Activated naive CD4-positive, alpha-beta T cell treated with anti-CD3 and anti-CD28 coated beads, Interleukin-2, amount 10 ng/mL, durations not matched to agents 7 days and 5 days (primary cell): ENCODE results near the gene PLPP4.

Experiments
- CTCF ChIA-PET: fragments of 350-600 bp; sonication (Branson Sonifier 250); formaldehyde crosslinking; loops from one replicate; lab custom pipeline; 2021; ENCODE audit warnings: antibody characterized with exemption; lab: Charles Lee
- DNase-seq: peaks from one replicate; pipeline ENCODE4 v3.0.0-alpha.2; 2020
- H3K27ac Mint-ChIP-seq: one replicate; pipeline ENCODE4 v1.8.0; 2021; ENCODE audit warnings: mild to moderate bottlenecking, moderate library complexity, mixed read lengths
- H3K27me3 Mint-ChIP-seq: one replicate; pipeline ENCODE4 v1.8.0; 2021; ENCODE audit warnings: mild to moderate bottlenecking, mixed read lengths
- H3K36me3 Mint-ChIP-seq: one replicate; pipeline ENCODE4 v1.8.0; 2021; ENCODE audit warnings: mixed read lengths
- H3K4me1 Mint-ChIP-seq: one replicate; pipeline ENCODE4 v1.8.0; 2021; ENCODE audit warnings: mixed read lengths
- H3K4me3 Mint-ChIP-seq: one replicate; pipeline ENCODE4 v1.8.0; 2021; ENCODE audit warnings: mild to moderate bottlenecking, moderate library complexity, mixed read lengths
- H3K9me3 Mint-ChIP-seq: one replicate; pipeline ENCODE4 v1.8.0; 2021; ENCODE audit warnings: mixed read lengths

The PLPP4 gene

DNA sequence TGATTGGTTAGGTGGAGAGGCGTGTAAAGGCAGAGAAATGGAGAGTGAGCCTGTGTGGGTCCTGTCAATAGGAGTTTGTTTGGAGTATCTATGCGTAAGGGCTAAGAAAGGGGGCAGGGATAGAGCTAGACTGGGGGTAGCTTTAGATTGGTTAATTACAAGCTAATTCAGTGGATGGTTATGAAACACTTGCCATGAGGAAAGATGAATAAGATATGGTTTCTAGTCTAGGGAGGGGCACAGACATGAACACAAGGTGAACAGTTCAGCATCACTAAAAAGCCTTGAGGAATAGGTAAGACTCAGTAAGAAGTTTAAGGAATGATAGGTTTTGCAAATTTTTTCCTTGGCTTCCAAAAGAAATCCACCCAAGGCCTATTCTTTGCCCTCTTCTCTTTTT is 50.6 kb downstream of the PLPP4 start:
- DNase-seq = no peak
- CTCF ChIA-PET = no interaction called here
- Mint-ChIP-seq H3K9me3 (no peaks in the 10 kb centered on the region), H3K27ac (no peak overlapping the region), H3K4me3 (no peak overlapping the region), H3K4me1 (no peaks in the 10 kb centered on the region), H3K36me3 (no peaks in the 10 kb centered on the region), H3K27me3 (no peaks in the 10 kb centered on the region)

DNA sequence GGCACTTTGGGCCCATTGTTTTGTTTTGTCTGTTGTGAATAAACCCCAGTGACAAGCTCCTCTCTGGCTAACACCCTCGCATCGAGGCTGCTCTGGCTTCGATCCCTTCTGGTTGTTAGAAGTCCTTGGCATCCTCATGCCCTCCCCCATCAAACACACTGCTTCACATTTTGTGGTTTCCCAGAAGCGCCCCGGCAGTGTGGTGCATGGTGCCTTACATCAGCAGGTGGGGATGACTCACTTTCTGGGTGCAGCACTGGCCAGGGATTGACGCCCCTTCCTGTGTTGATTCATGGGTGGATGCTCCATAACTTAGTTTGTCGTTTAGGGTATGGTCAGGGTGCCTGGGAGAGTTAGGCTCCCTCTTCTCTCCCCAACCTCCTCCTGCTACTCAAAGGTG is 51.4 kb downstream of the PLPP4 start:
- no peaks in the 10 kb centered on the region for H3K9me3 Mint-ChIP-seq
- no peaks in the 10 kb centered on the region for H3K4me1 Mint-ChIP-seq
- no peak for DNase-seq
- H3K36me3 Mint-ChIP-seq = no peaks in the 10 kb centered on the region
- no peaks in the 10 kb centered on the region for H3K27me3 Mint-ChIP-seq
- CTCF ChIA-PET = no interaction called here
- no peak overlapping the region for H3K27ac Mint-ChIP-seq
- H3K4me3 Mint-ChIP-seq = no peak overlapping the region

GRCh38 chr10:120508966-120509365 is 51.9 kb downstream of the PLPP4 start:
- H3K27me3 Mint-ChIP-seq = no peaks in the 10 kb centered on the region
- H3K9me3 Mint-ChIP-seq = no peaks in the 10 kb centered on the region
- no peak overlapping the region for H3K4me3 Mint-ChIP-seq
- H3K27ac Mint-ChIP-seq = no peak overlapping the region
- CTCF ChIA-PET = no interaction called here
- no peaks in the 10 kb centered on the region for H3K36me3 Mint-ChIP-seq
- no peaks in the 10 kb centered on the region for H3K4me1 Mint-ChIP-seq
- no peak for DNase-seq

DNA sequence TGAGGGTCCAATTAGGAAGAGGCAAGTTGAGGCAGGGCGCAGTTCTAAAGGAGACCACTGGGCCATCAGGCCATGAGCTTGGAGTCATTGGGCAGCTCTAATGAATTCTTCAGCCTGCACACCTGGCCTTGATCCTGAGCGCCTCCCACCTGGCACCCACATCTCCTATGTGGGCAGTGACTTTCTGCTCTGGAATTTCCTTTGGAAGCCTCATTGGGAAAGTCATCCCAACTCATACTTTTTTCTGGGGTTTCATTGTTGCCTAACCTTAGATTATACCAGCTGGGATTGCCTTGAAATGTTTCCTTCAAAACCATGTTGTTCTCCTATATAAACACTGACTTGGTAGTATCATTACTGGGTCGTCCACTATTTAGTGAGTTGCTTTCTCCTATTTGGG is 54.1 kb downstream of the PLPP4 start:
- Mint-ChIP-seq H3K9me3 (no peaks in the 10 kb centered on the region), H3K4me1 (no peaks in the 10 kb centered on the region), H3K27ac (no peak overlapping the region), H3K36me3 (no peaks in the 10 kb centered on the region), H3K27me3 (no peaks in the 10 kb centered on the region), H3K4me3 (no peak overlapping the region)
- CTCF ChIA-PET = no interaction called here
- no peak for DNase-seq

GRCh38 chr10:120513307-120513796 is 56.3 kb downstream of the PLPP4 start:
- Mint-ChIP-seq H3K9me3 (no peaks in the 10 kb centered on the region), H3K36me3 (no peaks in the 10 kb centered on the region), H3K4me1 (no peaks in the 10 kb centered on the region), H3K4me3 (no peak overlapping the region), H3K27ac (no peak overlapping the region), H3K27me3 (no peaks in the 10 kb centered on the region)
- CTCF ChIA-PET = no interaction called here
- no peak for DNase-seq

- peak; percentile 54 for DNase-seq
- H3K4me3 Mint-ChIP-seq = no peak overlapping the region
- H3K27me3 Mint-ChIP-seq = no peaks in the 10 kb centered on the region
- CTCF ChIA-PET = no interaction called here
- no peak overlapping the region for H3K27ac Mint-ChIP-seq
- no peaks in the 10 kb centered on the region for H3K36me3 Mint-ChIP-seq
- H3K4me1 Mint-ChIP-seq = no peaks in the 10 kb centered on the region
- no peaks in the 10 kb centered on the region for H3K9me3 Mint-ChIP-seq
Measured at GRCh38 chr10:120514035-120514620, 57.1 kb downstream of the PLPP4 start.

DNA sequence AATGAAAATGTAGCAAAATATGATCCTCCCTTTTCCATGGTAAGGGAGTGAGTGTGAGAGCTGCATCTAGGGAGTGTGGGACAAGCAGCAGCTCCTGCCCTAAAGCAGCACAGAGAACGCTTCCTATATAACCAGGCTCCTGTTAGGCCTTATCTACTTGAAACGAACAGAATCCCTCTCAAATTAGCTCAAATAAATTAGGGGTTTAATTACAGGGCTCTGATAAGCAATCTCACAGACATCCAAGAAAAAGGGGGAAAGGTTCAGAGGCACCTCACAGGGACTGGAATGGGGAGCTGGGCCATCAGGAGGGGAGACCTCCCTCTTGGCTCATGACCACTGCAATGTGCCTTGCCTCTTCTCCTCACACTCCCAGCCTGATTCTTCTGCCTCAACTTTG is 57.9 kb downstream of the PLPP4 start:
- H3K4me1 Mint-ChIP-seq = no peaks in the 10 kb centered on the region
- CTCF ChIA-PET = no interaction called here
- no peak overlapping the region for H3K4me3 Mint-ChIP-seq
- H3K9me3 Mint-ChIP-seq = no peaks in the 10 kb centered on the region
- H3K36me3 Mint-ChIP-seq = no peaks in the 10 kb centered on the region
- H3K27me3 Mint-ChIP-seq = no peaks in the 10 kb centered on the region
- DNase-seq = no peak
- no peak overlapping the region for H3K27ac Mint-ChIP-seq

- no peaks in the 10 kb centered on the region for H3K9me3 Mint-ChIP-seq
- no peaks in the 10 kb centered on the region for H3K27me3 Mint-ChIP-seq
- CTCF ChIA-PET = no interaction called here
- H3K27ac Mint-ChIP-seq = no peak overlapping the region
- no peak for DNase-seq
- no peak overlapping the region for H3K4me3 Mint-ChIP-seq
- H3K36me3 Mint-ChIP-seq = no peaks in the 10 kb centered on the region
- no peaks in the 10 kb centered on the region for H3K4me1 Mint-ChIP-seq
Measured at GRCh38 chr10:120515741-120516140, 58.7 kb downstream of the PLPP4 start.

- CTCF ChIA-PET = no interaction called here
- no peaks in the 10 kb centered on the region for H3K27me3 Mint-ChIP-seq
- H3K36me3 Mint-ChIP-seq = no peaks in the 10 kb centered on the region
- no peaks in the 10 kb centered on the region for H3K4me1 Mint-ChIP-seq
- DNase-seq = no peak
- peaks cover 2% of the 10 kb centered on the region for H3K9me3 Mint-ChIP-seq
- no peak overlapping the region for H3K4me3 Mint-ChIP-seq
- H3K27ac Mint-ChIP-seq = no peak overlapping the region
Measured at GRCh38 chr10:120516426-120516825, 59.4 kb downstream of the PLPP4 start.

GRCh38 chr10:120517196-120517595 is 60.2 kb downstream of the PLPP4 start:
- CTCF ChIA-PET = no interaction called here
- DNase-seq = no peak
- peaks cover 2% of the 10 kb centered on the region for H3K9me3 Mint-ChIP-seq
- H3K27me3 Mint-ChIP-seq = no peaks in the 10 kb centered on the region
- H3K4me1 Mint-ChIP-seq = no peaks in the 10 kb centered on the region
- H3K27ac Mint-ChIP-seq = no peak overlapping the region
- H3K36me3 Mint-ChIP-seq = no peaks in the 10 kb centered on the region
- H3K4me3 Mint-ChIP-seq = no peak overlapping the region

- CTCF ChIA-PET = no interaction called here
- Mint-ChIP-seq H3K9me3 (peaks cover 2% of the 10 kb centered on the region), H3K27me3 (no peaks in the 10 kb centered on the region), H3K4me1 (no peaks in the 10 kb centered on the region), H3K4me3 (no peak overlapping the region), H3K36me3 (no peaks in the 10 kb centered on the region), H3K27ac (no peak overlapping the region)
- DNase-seq = no peak
Measured at GRCh38 chr10:120517881-120518484, 61.0 kb downstream of the PLPP4 start.

- no peak for DNase-seq
- CTCF ChIA-PET = no interaction called here
- Mint-ChIP-seq H3K4me3 (no peak overlapping the region), H3K36me3 (no peaks in the 10 kb centered on the region), H3K27ac (no peak overlapping the region), H3K4me1 (no peaks in the 10 kb centered on the region), H3K9me3 (peaks cover 2% of the 10 kb centered on the region), H3K27me3 (no peaks in the 10 kb centered on the region)
Measured at GRCh38 chr10:120521880-120522279, 64.9 kb downstream of the PLPP4 start.

DNA sequence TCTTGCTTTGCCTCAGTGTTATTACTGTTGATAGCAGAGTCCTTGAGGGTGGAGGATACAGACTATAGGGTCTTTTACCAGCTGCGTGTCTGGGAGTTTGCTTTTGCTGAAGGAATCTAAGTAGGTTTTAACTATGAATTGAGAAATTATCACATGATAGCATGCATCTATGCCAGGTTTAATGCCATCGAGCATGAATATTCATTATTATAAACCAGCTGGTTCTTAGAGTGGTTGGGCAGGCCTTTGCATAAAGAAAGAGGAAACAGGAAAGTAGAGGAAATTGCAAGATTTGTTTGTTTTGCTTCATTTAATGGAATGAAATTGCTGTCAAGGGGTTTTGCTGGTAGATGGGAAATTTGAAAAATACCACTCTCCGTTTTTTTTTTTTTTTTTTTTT is 70.7 kb downstream of the PLPP4 start:
- no peak overlapping the region for H3K4me3 Mint-ChIP-seq
- H3K27me3 Mint-ChIP-seq = no peaks in the 10 kb centered on the region
- no peaks in the 10 kb centered on the region for H3K9me3 Mint-ChIP-seq
- CTCF ChIA-PET = no interaction called here
- H3K4me1 Mint-ChIP-seq = no peaks in the 10 kb centered on the region
- no peak overlapping the region for H3K27ac Mint-ChIP-seq
- H3K36me3 Mint-ChIP-seq = no peaks in the 10 kb centered on the region
- no peak for DNase-seq

DNA sequence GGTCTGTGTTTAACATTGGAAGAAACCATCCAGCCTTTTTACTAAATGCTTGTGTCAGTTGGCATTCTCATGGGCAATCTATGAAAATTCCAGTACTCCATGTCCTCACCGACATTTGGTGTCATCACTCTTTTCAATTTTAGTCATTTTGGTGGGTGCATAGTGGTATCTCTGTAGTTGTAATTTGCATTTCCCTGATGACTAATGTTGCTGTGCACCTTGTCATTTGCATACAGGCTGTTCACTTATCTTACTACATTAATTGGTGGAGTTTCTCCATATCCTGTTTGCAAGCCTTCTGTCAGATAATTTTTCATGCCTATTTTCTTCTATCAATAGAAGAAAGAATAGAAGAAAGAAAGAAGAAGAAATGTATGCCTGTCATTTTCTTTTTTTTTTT is 73.7 kb downstream of the PLPP4 start:
- Mint-ChIP-seq H3K4me3 (no peak overlapping the region), H3K27me3 (no peaks in the 10 kb centered on the region), H3K27ac (no peak overlapping the region), H3K36me3 (no peaks in the 10 kb centered on the region), H3K9me3 (no peaks in the 10 kb centered on the region), H3K4me1 (no peaks in the 10 kb centered on the region)
- CTCF ChIA-PET = no interaction called here
- DNase-seq = no peak

- CTCF ChIA-PET = no interaction called here
- DNase-seq = no peak
- Mint-ChIP-seq H3K4me1 (no peaks in the 10 kb centered on the region), H3K27ac (no peak overlapping the region), H3K27me3 (no peaks in the 10 kb centered on the region), H3K36me3 (no peaks in the 10 kb centered on the region), H3K9me3 (no peaks in the 10 kb centered on the region), H3K4me3 (no peak overlapping the region)
Measured at GRCh38 chr10:120538091-120538490, 81.1 kb downstream of the PLPP4 start.
